ENCODE results near the gene FAM149A.
A peak's percentile ranks its signal among the peaks of the same experiment; 100 is the strongest.

The FAM149A gene

GRCh38 chr4:186116697-186117096 is 12.2 kb downstream of the FAM149A start:
- no peak overlapping the region for H4K8ac ChIP-seq (ENCODE audit: low read length)

GRCh38 chr4:186118582-186118981 is 14.1 kb downstream of the FAM149A start:
- Histone ChIP-seq H3K4me3 (ENCODE audit: insufficient read depth in 1 of 2, low read depth in 1 of 2, low read length in 2 of 2) (peak overlapping the region in 1 of 2 experiments; percentile 60), H3K4me2 (ENCODE audit: low read length, poor library complexity, severe bottlenecking) (no peak overlapping the region), H2BK5ac (ENCODE audit: low read depth, low read length, poor library complexity, severe bottlenecking) (no peak overlapping the region), H3K36me3 (ENCODE audit: control insufficient read depth in 1 of 2, insufficient read depth in 2 of 2, low read depth in 1 of 2, low read length in 2 of 2) (no peaks in the 10 kb centered on the region), H3K27ac (ENCODE audit: low read length, poor library complexity, severe bottlenecking) (no peak overlapping the region), H3K4me1 (ENCODE audit: control insufficient read depth, insufficient read depth, low read depth, low read length) (no peaks in the 10 kb centered on the region), H4K91ac (ENCODE audit: low read length) (no peak overlapping the region), H3K79me1 (replicated peaks; ENCODE audit: low read length, poor library complexity, severe bottlenecking) (no peaks in the 10 kb centered on the region), H3K18ac (ENCODE audit: low read depth in 1 of 2, low read length in 2 of 2) (no peak overlapping the region), H3K23ac (ENCODE audit: low read length in 2 of 2) (no peak overlapping the region), H2AK5ac (ENCODE audit: low read length, severe bottlenecking) (no peak overlapping the region), H4K8ac (ENCODE audit: low read length) (no peak overlapping the region), H2BK12ac (ENCODE audit: low read length in 2 of 2) (no peak overlapping the region), H2BK120ac (ENCODE audit: low read depth, low read length) (no peak overlapping the region), H3K9me3 (ENCODE audit: control insufficient read depth, low read length) (no peaks in the 10 kb centered on the region), H3K14ac (ENCODE audit: low read length in 2 of 2) (no peak overlapping the region), H2BK15ac (ENCODE audit: low read depth, poor library complexity, severe bottlenecking) (no peak overlapping the region), H3K27me3 (ENCODE audit: control insufficient read depth in 1 of 2, insufficient read depth in 1 of 2, low read length in 2 of 2) (peaks cover 10 to 16% of the 10 kb centered on the region in 2 experiments), H3K9ac (ENCODE audit: low read length) (peak overlapping the region; percentile 76), H3K4ac (ENCODE audit: low read depth in 1 of 2, low read length in 2 of 2) (no peak overlapping the region), H2AFZ (ENCODE audit: low read depth, low read length) (no peak overlapping the region)
- WGBS, result 82% methylated on average over 7 of the region's 7 CpGs
- DNase-seq, result no peak

More at GRCh38 chr4:186116697-186117096, 12.2 kb downstream of the FAM149A start:
- no peak for DNase-seq
- Histone ChIP-seq H2AFZ (ENCODE audit: low read depth, low read length) (no peak overlapping the region), H3K14ac (ENCODE audit: low read length in 2 of 2) (no peak overlapping the region), H2BK120ac (ENCODE audit: low read depth, low read length) (no peak overlapping the region), H3K9ac (ENCODE audit: low read length) (no peak overlapping the region), H3K4me2 (ENCODE audit: low read length, poor library complexity, severe bottlenecking) (no peak overlapping the region), H4K91ac (ENCODE audit: low read length) (no peak overlapping the region), H3K23ac (ENCODE audit: low read length in 2 of 2) (no peak overlapping the region), H3K4ac (ENCODE audit: low read depth in 1 of 2, low read length in 2 of 2) (no peak overlapping the region), H3K4me1 (ENCODE audit: control insufficient read depth, insufficient read depth, low read depth, low read length) (no peaks in the 10 kb centered on the region), H3K36me3 (ENCODE audit: control insufficient read depth in 1 of 2, insufficient read depth in 2 of 2, low read depth in 1 of 2, low read length in 2 of 2) (no peaks in the 10 kb centered on the region), H3K27ac (ENCODE audit: low read length, poor library complexity, severe bottlenecking) (no peak overlapping the region), H3K18ac (ENCODE audit: low read depth in 1 of 2, low read length in 2 of 2) (no peak overlapping the region), H2BK15ac (ENCODE audit: low read depth, poor library complexity, severe bottlenecking) (no peak overlapping the region), H2BK5ac (ENCODE audit: low read depth, low read length, poor library complexity, severe bottlenecking) (no peak overlapping the region), H2AK5ac (ENCODE audit: low read length, severe bottlenecking) (no peak overlapping the region), H2BK12ac (ENCODE audit: low read length in 2 of 2) (no peak overlapping the region), H3K9me3 (ENCODE audit: control insufficient read depth, low read length) (no peaks in the 10 kb centered on the region), H3K79me1 (replicated peaks; ENCODE audit: low read length, poor library complexity, severe bottlenecking) (no peaks in the 10 kb centered on the region), H3K4me3 (ENCODE audit: insufficient read depth in 1 of 2, low read depth in 1 of 2, low read length in 2 of 2) (no peak overlapping the region), H3K27me3 (ENCODE audit: control insufficient read depth in 1 of 2, insufficient read depth in 1 of 2, low read length in 2 of 2) (peaks cover 10 to 16% of the 10 kb centered on the region in 2 experiments)
- 80% methylated on average over 1 of the region's 2 CpGs for WGBS

DNA sequence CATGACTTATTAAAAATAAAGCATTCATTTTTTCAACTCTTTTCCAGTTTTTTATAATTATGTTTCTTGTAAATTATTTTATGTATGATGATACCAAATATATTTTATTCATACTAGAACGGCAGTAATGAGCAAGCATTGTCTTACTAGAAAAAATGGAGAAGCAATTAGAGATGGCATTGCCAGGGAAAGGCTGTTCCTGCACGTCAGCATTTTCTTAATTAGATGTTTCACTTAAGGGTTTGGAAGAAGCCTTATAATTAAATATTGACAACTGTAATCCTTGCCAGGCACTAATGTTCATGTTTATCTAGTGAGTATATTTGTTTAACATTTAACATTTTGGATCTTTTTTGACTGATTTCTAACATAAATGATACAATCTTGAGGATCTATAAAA is 16.6 kb downstream of the FAM149A start:
- H3K4me2 ChIP-seq (ENCODE audit: low read length, poor library complexity, severe bottlenecking), result no peak overlapping the region
- H3K27ac ChIP-seq (ENCODE audit: low read length, poor library complexity, severe bottlenecking), result no peak overlapping the region
- no peaks in the 10 kb centered on the region for H3K79me1 ChIP-seq (replicated peaks; ENCODE audit: low read length, poor library complexity, severe bottlenecking)
- H3K9me3 ChIP-seq (ENCODE audit: control insufficient read depth, low read length), result no peaks in the 10 kb centered on the region
- no peak overlapping the region for H3K4me3 ChIP-seq (ENCODE audit: insufficient read depth in 1 of 2, low read depth in 1 of 2, low read length in 2 of 2)
- H3K36me3 ChIP-seq (ENCODE audit: control insufficient read depth in 1 of 2, insufficient read depth in 2 of 2, low read depth in 1 of 2, low read length in 2 of 2), result no peaks in the 10 kb centered on the region
- H2BK120ac ChIP-seq (ENCODE audit: low read depth, low read length), result no peak overlapping the region
- no peak overlapping the region for H3K23ac ChIP-seq (ENCODE audit: low read length in 2 of 2)
- H3K9ac ChIP-seq (ENCODE audit: low read length), result no peak overlapping the region
- H3K14ac ChIP-seq (ENCODE audit: low read length in 2 of 2), result no peak overlapping the region
- H3K27me3 ChIP-seq (ENCODE audit: control insufficient read depth in 1 of 2, insufficient read depth in 1 of 2, low read length in 2 of 2), result peaks cover 10 to 16% of the 10 kb centered on the region in 2 experiments
- H2AK5ac ChIP-seq (ENCODE audit: low read length, severe bottlenecking), result no peak overlapping the region
- no peak overlapping the region for H3K18ac ChIP-seq (ENCODE audit: low read depth in 1 of 2, low read length in 2 of 2)
- no peak for DNase-seq
- no peak overlapping the region for H2AFZ ChIP-seq (ENCODE audit: low read depth, low read length)
- no peaks in the 10 kb centered on the region for H3K4me1 ChIP-seq (ENCODE audit: control insufficient read depth, insufficient read depth, low read depth, low read length)
- H2BK12ac ChIP-seq (ENCODE audit: low read length in 2 of 2), result no peak overlapping the region
- H2BK15ac ChIP-seq (ENCODE audit: low read depth, poor library complexity, severe bottlenecking), result no peak overlapping the region
- H4K8ac ChIP-seq (ENCODE audit: low read length), result no peak overlapping the region
- no peak overlapping the region for H3K4ac ChIP-seq (ENCODE audit: low read depth in 1 of 2, low read length in 2 of 2)
- WGBS, result no CpG with 5 or more reads among the region's 2 CpGs
- H2BK5ac ChIP-seq (ENCODE audit: low read depth, low read length, poor library complexity, severe bottlenecking), result no peak overlapping the region
- no peak overlapping the region for H4K91ac ChIP-seq (ENCODE audit: low read length)

DNA sequence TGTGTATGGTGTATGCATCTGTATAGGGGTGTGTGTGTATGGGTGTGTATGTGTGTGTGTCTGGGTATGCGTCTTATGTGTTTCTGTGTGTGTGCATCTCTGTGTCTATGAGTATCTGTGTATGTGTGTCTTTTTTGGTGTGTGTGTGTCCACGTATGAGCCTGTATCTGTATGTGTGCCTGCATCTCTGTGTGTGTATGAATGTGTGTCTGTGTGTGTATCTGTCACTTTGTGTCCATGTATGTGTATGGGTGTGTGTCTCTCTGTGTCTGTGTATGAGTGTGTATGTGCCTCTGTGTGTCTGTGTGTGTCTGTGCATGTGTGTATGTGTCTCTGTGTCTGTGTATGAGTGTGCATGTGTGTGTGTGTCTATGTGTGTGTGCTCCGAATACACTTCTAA is 24.3 kb downstream of the FAM149A start:
- Histone ChIP-seq H2BK5ac (ENCODE audit: low read depth, low read length, poor library complexity, severe bottlenecking) (no peak overlapping the region), H3K4ac (ENCODE audit: low read depth in 1 of 2, low read length in 2 of 2) (no peak overlapping the region), H3K4me2 (ENCODE audit: low read length, poor library complexity, severe bottlenecking) (no peak overlapping the region), H3K9me3 (ENCODE audit: control insufficient read depth, low read length) (no peaks in the 10 kb centered on the region), H2AFZ (ENCODE audit: low read depth, low read length) (no peak overlapping the region), H2AK5ac (ENCODE audit: low read length, severe bottlenecking) (no peak overlapping the region), H3K4me1 (ENCODE audit: control insufficient read depth, insufficient read depth, low read depth, low read length) (no peaks in the 10 kb centered on the region), H3K23ac (ENCODE audit: low read length in 2 of 2) (no peak overlapping the region), H4K91ac (ENCODE audit: low read length) (no peak overlapping the region), H3K27me3 (ENCODE audit: control insufficient read depth in 1 of 2, insufficient read depth in 1 of 2, low read length in 2 of 2) (peaks cover 0 to 4% of the 10 kb centered on the region in 2 experiments), H3K27ac (ENCODE audit: low read length, poor library complexity, severe bottlenecking) (no peak overlapping the region), H2BK15ac (ENCODE audit: low read depth, poor library complexity, severe bottlenecking) (no peak overlapping the region), H3K79me1 (replicated peaks; ENCODE audit: low read length, poor library complexity, severe bottlenecking) (no peaks in the 10 kb centered on the region), H3K36me3 (ENCODE audit: control insufficient read depth in 1 of 2, insufficient read depth in 2 of 2, low read depth in 1 of 2, low read length in 2 of 2) (no peaks in the 10 kb centered on the region), H4K8ac (ENCODE audit: low read length) (no peak overlapping the region), H3K18ac (ENCODE audit: low read depth in 1 of 2, low read length in 2 of 2) (no peak overlapping the region), H2BK120ac (ENCODE audit: low read depth, low read length) (no peak overlapping the region), H3K14ac (ENCODE audit: low read length in 2 of 2) (no peak overlapping the region), H3K9ac (ENCODE audit: low read length) (no peak overlapping the region), H2BK12ac (ENCODE audit: low read length in 2 of 2) (no peak overlapping the region), H3K4me3 (ENCODE audit: insufficient read depth in 1 of 2, low read depth in 1 of 2, low read length in 2 of 2) (no peak overlapping the region)
- no peak for DNase-seq
- 85% methylated on average over 2 of the region's 3 CpGs for WGBS
